Breast epithelium (tissue), 4 donors: Measurements from ENCODE around the gene EPHA3. TPM values are rescaled to one million over a fixed set of nuclear protein-coding genes. Genes with fewer than 3 reads are reported as not detected.

ENCODE experiments used
- DNase-seq, 2 donors: peaks; one replicate each; pipeline ENCODE4 v3.0.0-alpha.2; 2019; ENCODE audit warnings: low spot score in 2 of 2
- H3K27ac ChIP-seq, 2 donors: fragments of 200-600 bp; sonication (generic) in 1 of 2; one replicate each; pipeline ENCODE4 v1.5.1; 2016 to 2019; ENCODE audit warnings: mild to moderate bottlenecking in 1 of 2
- H3K27me3 ChIP-seq, 2 donors: fragments of 200-600 bp; sonication (generic) in 1 of 2; one replicate each; pipeline versions ENCODE4 v1.5.1 to v1.6.0; 2017 to 2019; ENCODE audit warnings: control low read depth in 1 of 2, mild to moderate bottlenecking in 1 of 2
- H3K36me3 ChIP-seq: fragments of 200-600 bp; one replicate; pipeline ENCODE4 v1.5.1; 2019
- H3K4me1 ChIP-seq, 2 donors: fragments of 200-600 bp; sonication (generic); one replicate each; pipeline ENCODE4 v1.5.1; 2016 to 2019; ENCODE audit warnings: control low read depth in 1 of 2
- H3K4me3 ChIP-seq, 3 donors: fragments of 200-600 bp; sonication (generic); 1 replicate in 2 of 3; 2 replicates in 1 of 3; pipeline ENCODE4 v1.5.1; 2016 to 2019; ENCODE audit warnings: mild to moderate bottlenecking in 3 of 3, moderate library complexity in 2 of 3
- H3K9me3 ChIP-seq, 2 donors: fragments of 200-600 bp; sonication (generic) in 1 of 2; one replicate each; pipeline ENCODE4 v1.5.1; 2016 to 2019; ENCODE audit warnings: control low read depth in 1 of 2
- POLR2A ChIP-seq: fragments of 450-650 bp; IDR thresholded peaks from one replicate; pipeline ENCODE4 v1.6.1; 2016; ENCODE audit warnings: antibody characterized with exemption, mild to moderate bottlenecking, moderate library complexity
- POLR2AphosphoS5 ChIP-seq, 3 donors: sonication (generic); formaldehyde crosslinking; IDR thresholded peaks; one replicate each; pipeline ENCODE4 v1.6.1; 2017; ENCODE audit warnings: antibody characterized with exemption in 3 of 3
- intact Hi-C: fragments of 100-400 bp; cut with DNase I; formaldehyde crosslinking; loops from one replicate; pipeline ENCODE4 v1.15.1; 2023; ENCODE audit warnings: low total_unique reads
- total RNA-seq, 3 donors: library from RNA; depleted of rRNA; stranded (reverse); fragments of >200 nt; gene quantifications; one replicate each; pipeline ENCODE4 v1.1.0, GENCODE V29; 2016
- TF ChIP-seq, protein P1 (sequence below), 3 donors: fragments of 450-650 bp; IDR thresholded peaks; one replicate each; pipeline ENCODE4 v1.5.1; 2016 to 2017; ENCODE audit warnings: antibody characterized with exemption in 3 of 3, mild to moderate bottlenecking in 3 of 3, moderate library complexity in 3 of 3

Gene EPHA3
- total RNA-seq, 3 donors from 2014 or later, result 1.0 to 3.9 (median 3.7) TPM

- DNase-seq, result no peak
- intact Hi-C loops, result no loop called here
- Histone ChIP-seq H3K27ac (no peak overlapping the region), H3K36me3 (no peaks in the 10 kb centered on the region), H3K27me3 (no peaks in the 10 kb centered on the region), H3K4me3 (no peak overlapping the region), H3K9me3 (no peaks in the 10 kb centered on the region), H3K4me1 (no peaks in the 10 kb centered on the region)
- TF ChIP-seq POLR2AphosphoS5 (IDR thresholded peaks at IDR 0.05) (no peak), POLR2A (no peak)
- TF ChIP-seq, protein P1, sequence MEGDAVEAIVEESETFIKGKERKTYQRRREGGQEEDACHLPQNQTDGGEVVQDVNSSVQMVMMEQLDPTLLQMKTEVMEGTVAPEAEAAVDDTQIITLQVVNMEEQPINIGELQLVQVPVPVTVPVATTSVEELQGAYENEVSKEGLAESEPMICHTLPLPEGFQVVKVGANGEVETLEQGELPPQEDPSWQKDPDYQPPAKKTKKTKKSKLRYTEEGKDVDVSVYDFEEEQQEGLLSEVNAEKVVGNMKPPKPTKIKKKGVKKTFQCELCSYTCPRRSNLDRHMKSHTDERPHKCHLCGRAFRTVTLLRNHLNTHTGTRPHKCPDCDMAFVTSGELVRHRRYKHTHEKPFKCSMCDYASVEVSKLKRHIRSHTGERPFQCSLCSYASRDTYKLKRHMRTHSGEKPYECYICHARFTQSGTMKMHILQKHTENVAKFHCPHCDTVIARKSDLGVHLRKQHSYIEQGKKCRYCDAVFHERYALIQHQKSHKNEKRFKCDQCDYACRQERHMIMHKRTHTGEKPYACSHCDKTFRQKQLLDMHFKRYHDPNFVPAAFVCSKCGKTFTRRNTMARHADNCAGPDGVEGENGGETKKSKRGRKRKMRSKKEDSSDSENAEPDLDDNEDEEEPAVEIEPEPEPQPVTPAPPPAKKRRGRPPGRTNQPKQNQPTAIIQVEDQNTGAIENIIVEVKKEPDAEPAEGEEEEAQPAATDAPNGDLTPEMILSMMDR (IDR thresholded peaks at IDR 0.05), result no peak
These were observed 207.2 kb downstream of the EPHA3 start for GRCh38 chr3:89314454-89315098.

GRCh38 chr3:89315750-89316470, 208.5 kb downstream of the EPHA3 start:
- intact Hi-C loops, result no loop called here
- no peaks in the 10 kb centered on the region for H3K4me1 ChIP-seq
- H3K27me3 ChIP-seq, result no peaks in the 10 kb centered on the region
- no peak overlapping the region for H3K27ac ChIP-seq
- H3K9me3 ChIP-seq, result no peaks in the 10 kb centered on the region
- no peak for DNase-seq
- H3K4me3 ChIP-seq, result no peak overlapping the region
- TF ChIP-seq POLR2A (no peak), POLR2AphosphoS5 (IDR thresholded peaks at IDR 0.05) (no peak)
- TF ChIP-seq, protein P1 (IDR thresholded peaks at IDR 0.05), result no peak
- no peaks in the 10 kb centered on the region for H3K36me3 ChIP-seq

DNA sequence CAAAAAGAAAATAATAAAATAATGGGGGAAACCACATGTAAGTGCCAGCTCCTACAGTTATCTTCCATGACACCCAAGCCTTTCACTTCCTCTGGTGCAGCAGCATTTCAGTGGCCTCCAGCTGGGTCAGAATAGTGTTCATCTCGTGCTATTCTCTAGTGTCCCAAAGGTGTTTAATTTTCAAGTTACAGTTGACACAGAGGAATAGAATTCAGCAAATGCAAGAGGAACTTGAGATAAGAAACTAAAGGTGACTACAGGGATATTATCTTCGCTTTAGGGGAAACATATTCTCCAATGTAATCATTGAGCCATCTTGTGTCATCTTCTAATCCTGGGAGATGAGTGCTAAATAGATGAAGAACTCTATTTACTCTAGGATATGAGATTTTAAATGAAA, 212.8 kb downstream of the EPHA3 start:
- Histone ChIP-seq H3K36me3 (no peaks in the 10 kb centered on the region), H3K27me3 (no peaks in the 10 kb centered on the region), H3K4me1 (no peaks in the 10 kb centered on the region), H3K4me3 (no peak overlapping the region), H3K9me3 (no peaks in the 10 kb centered on the region), H3K27ac (no peak overlapping the region)
- TF ChIP-seq, protein P1 (IDR thresholded peaks at IDR 0.05), result no peak
- DNase-seq, result no peak
- intact Hi-C loops, result no loop called here

- Histone ChIP-seq H3K27me3 (no peaks in the 10 kb centered on the region), H3K9me3 (no peaks in the 10 kb centered on the region), H3K36me3 (no peaks in the 10 kb centered on the region), H3K4me1 (no peaks in the 10 kb centered on the region), H3K4me3 (no peak overlapping the region), H3K27ac (no peak overlapping the region)
- intact Hi-C loops, result no loop called here
- no peak for DNase-seq
- no peak for TF ChIP-seq POLR2A
- TF ChIP-seq POLR2AphosphoS5 (IDR thresholded peaks at IDR 0.05), result no peak
- TF ChIP-seq, protein P1 (IDR thresholded peaks at IDR 0.05), result no peak
These were observed 219.6 kb downstream of the EPHA3 start for GRCh38 chr3:89326997-89327396.

GRCh38 chr3:89332386-89332785, 225.0 kb downstream of the EPHA3 start:
- H3K4me3 ChIP-seq, result no peak overlapping the region
- no peak overlapping the region for H3K27ac ChIP-seq
- DNase-seq, result no peak
- TF ChIP-seq, protein P1 (IDR thresholded peaks at IDR 0.05), result no peak
- no peak for TF ChIP-seq POLR2AphosphoS5 (IDR thresholded peaks at IDR 0.05)
- TF ChIP-seq POLR2A, result no peak
- H3K4me1 ChIP-seq, result no peaks in the 10 kb centered on the region
- no peaks in the 10 kb centered on the region for H3K36me3 ChIP-seq
- no peaks in the 10 kb centered on the region for H3K9me3 ChIP-seq
- intact Hi-C loops, result no loop called here
- H3K27me3 ChIP-seq, result no peaks in the 10 kb centered on the region
